HG03354 (cell line): Measurements from ENCODE around the gene ZNF800.
A peak's percentile ranks its signal among the peaks of the same experiment; 100 is the strongest.

Experiments
- ATAC-seq: cut with Tn5 transposase; IDR thresholded peaks from one replicate; pipeline ENCODE4 v1.9.1; 2021; ENCODE audit warnings: mild to moderate bottlenecking; ENCODE audit not compliant: unreplicated experiment, poor library complexity, severe bottlenecking

The ZNF800 gene

DNA sequence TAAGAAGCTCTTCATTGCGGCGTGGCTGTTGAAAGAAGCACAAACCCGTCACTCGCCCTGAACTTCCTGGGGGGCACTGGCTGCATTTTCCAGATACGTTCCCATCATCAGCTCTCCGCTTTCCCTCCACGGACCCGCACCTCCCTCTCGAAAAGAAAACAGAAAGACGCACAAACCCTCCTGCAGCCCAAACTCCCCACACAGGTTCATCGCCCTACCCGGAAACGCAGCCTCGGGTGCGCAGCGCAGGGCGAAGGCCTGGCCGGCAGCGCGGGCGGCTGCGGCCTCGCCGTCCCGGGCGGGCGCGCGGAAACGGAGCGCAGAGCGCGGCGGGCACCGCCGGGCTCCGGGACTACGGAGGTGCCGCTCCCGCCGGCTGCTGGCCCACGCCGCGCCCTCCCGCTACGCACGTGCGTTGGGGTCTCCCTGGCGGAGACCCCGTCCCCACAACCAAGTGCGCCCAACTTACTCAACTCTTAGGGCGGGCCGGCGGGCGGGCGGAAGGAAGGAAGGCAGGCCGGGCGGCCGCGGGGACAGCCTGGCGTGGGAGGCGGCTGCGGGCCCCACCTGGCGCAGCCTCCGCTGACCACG lies 822 bp downstream of the ZNF800 start:
- ATAC-seq, result peak; percentile 55

DNA sequence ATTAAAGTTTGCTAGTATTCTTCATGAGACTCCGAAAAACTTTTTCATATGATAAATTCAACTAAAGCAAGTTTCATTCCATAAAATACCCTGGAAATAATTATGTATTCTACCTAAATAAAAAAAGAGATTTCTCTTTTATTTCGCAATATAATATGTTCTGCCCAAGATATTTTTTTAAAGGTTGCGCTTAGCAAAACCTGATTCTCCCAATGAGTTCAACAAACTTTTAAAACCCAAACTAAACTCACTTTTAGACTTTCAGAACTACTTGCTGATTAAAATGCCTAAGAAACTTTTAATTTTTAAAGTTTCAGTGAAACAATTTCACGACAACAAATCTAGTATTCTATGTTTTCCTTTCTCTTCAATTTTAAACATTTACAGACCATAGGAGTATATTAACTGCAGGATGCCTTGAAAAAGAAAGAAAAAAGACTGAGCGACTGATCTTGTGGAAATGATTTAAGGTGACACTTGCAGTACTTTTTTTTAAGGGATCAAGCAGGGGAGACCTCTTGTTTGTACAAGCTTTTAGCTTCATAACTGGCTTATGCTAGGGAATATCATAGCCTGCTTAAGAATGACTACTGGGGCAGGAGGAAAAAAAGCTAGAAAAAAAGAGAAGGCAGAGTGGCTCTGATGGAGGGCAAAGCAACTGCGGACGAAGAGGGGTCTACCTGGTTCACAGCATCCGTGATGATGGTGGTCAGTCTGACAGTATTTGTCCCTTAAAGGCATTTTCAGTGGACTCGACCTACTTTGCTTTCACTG lies 1.5 kb downstream of the ZNF800 start:
- ATAC-seq, result no peak

GRCh38 chr7:127390186-127390816 lies 2.2 kb downstream of the ZNF800 start:
- ATAC-seq, result no peak

DNA sequence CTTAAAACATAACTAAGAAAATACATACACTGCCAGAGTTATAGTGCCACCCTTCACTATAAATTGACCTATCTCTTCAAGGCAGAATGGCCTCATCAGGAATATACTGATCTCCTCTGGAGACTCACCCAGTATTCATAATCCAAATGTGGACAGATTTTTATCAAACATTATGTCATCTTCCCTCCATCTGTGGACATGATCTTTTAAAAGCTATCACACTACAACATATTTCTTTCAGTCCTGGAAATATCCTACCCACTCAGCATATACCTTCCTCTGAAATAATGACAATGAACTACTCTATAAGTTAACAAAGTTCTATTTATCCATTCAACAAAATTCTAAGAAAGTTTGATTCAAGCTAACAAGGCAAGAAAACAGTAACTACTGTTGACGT lies 3.2 kb downstream of the ZNF800 start:
- ATAC-seq, result no peak

GRCh38 chr7:127387974-127388373 lies 4.5 kb downstream of the ZNF800 start:
- no peak for ATAC-seq

GRCh38 chr7:127383123-127383835 lies 9.2 kb downstream of the ZNF800 start:
- no peak for ATAC-seq

GRCh38 chr7:127382301-127383085 lies 10.0 kb downstream of the ZNF800 start:
- no peak for ATAC-seq

- no peak for ATAC-seq
Observed at GRCh38 chr7:127380479-127380878, 12.0 kb downstream of the ZNF800 start.

- ATAC-seq, result no peak
Observed at GRCh38 chr7:127379642-127380041, 12.9 kb downstream of the ZNF800 start.

DNA sequence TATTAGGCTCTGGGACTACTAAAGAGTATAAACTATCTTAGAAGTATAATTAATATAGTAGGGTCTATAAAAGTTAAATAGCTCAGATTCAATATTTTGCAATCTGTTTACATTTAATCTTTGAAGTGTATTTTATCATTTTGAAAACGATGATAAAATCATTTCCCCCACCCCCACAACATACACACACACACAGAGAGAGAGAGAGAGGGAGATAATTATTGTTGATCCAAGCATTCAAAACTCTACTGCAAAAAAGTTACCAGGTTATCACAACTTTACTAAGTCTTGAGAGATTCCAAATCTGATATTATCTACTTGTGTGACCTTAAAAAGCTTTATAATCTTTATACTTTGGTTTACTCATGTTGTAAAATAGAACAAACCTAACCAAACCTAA lies 14.0 kb downstream of the ZNF800 start:
- ATAC-seq, result no peak

GRCh38 chr7:127377425-127377824 lies 15.1 kb downstream of the ZNF800 start:
- no peak for ATAC-seq

- ATAC-seq, result no peak
Observed at GRCh38 chr7:127375631-127376030, 16.9 kb downstream of the ZNF800 start.

DNA sequence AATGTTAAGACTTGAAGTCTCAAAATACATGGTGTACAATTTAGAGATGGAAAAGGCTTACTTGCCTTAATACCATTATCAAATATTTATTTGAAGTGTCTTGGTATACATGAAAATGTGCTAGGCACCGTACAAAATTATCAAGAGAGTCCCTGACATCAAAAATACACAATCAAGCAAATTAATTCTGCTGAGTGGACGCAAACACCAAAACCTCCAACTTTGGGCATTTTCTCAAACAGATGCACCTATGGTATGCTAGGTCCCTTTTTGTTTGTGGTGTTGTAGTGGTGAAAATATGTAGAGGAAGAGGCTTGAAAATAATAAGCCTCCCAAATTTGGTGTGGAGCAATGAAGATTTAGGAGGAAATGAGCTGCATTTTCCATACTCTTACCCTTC lies 24.8 kb downstream of the ZNF800 start:
- ATAC-seq, result no peak

GRCh38 chr7:127366680-127367079 lies 25.8 kb downstream of the ZNF800 start:
- ATAC-seq, result no peak

DNA sequence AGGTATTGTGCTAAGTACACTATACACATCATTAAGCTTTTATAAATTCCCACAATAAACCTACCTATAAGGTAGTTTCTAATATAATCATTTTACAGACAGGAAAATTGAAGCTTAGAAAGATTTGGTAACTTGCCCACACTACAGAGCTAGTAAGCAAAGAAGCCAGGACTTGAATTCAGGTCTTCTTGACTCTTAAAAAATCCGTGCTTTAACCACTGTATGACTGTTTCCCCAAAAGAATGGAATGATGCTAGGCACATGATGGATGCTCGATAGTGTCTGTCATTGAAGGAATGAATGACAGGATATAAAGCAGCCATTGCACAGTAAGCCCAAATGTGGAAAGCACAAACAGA lies 26.6 kb downstream of the ZNF800 start:
- ATAC-seq, result no peak

DNA sequence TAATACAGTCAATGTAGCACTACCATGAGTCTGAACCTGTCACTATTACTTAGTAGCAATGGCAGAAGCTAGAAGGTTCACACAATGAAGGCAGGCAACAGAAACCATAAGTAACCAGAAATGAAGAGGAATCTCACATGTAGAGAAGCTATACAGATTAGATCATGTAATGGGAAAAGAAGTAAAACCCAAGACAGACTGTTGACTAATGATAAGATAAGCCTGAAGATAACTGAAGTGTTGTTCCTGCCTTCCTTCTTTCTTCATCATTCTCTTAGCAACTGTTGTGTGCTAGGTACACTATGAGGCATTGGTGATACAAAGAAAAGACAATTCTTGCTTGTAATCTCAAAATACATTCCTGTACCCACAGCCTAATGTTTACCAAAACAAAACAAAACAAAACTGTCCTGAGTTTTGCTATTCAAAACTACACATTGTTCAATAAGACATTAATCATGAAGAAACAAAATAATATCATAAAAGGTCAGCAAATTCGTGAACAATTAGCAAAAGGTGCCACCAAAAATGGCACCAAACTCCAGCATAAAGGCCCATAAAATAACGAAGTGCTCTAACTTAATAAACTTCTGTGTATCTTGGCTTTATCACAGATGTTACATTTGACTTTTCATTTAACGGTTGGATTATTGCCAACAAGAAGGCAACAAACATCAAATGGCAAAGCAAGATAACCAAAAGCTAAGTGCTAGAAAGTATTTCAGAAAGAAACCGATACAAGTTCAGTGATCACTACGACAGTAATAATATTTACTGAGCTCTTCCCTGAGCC lies 27.1 kb downstream of the ZNF800 start:
- no peak for ATAC-seq

GRCh38 chr7:127362364-127363027 lies 30.0 kb downstream of the ZNF800 start:
- no peak for ATAC-seq

- no peak for ATAC-seq
Observed at GRCh38 chr7:127361736-127362135, 30.8 kb downstream of the ZNF800 start.

DNA sequence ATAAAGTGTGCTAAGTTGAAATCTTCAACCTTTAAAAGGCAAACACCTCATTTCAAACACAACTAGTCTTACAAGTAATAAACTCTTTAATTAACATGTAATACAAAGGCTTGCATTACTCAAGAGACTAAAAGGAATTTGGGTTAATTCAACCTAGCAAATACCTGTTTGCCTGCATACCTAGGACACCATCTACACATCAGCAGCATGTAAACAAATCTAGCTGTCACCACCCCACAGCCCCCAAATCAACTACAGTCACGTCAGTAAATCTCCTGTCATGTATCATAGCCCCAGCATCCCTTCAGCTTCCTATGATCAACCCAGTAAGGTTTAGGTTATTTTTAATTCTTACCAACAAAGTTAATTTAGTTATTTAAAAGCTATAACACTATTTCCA lies 33.5 kb downstream of the ZNF800 start:
- no peak for ATAC-seq
